Kidney epithelial cell (primary cell): ENCODE results near the gene SHISA6. TPM values are rescaled to one million over a fixed set of nuclear protein-coding genes. Genes with fewer than 3 reads are reported as not detected.

Experiments used
- DNase-seq: peaks from one replicate; pipeline ENCODE4 v3.0.0-alpha.2; 2010; ENCODE audit warnings: low read depth
- H3K27me3 ChIP-seq: 2 replicates; pipeline ENCODE4 v1.6.0; 2011; ENCODE audit warnings: low read length; ENCODE audit not compliant: control insufficient read depth, insufficient read depth
- H3K36me3 ChIP-seq: 2 replicates; pipeline ENCODE4 v1.5.1; 2011; ENCODE audit warnings: low read length; ENCODE audit not compliant: control insufficient read depth, insufficient read depth
- H3K4me3 ChIP-seq: 2 replicates; pipeline ENCODE4 v1.5.1; 2011; ENCODE audit warnings: low read depth, mild to moderate bottlenecking, control low read depth, low read length
- total RNA-seq: library from RNA; depleted of rRNA; stranded (reverse); fragments of >200 nt; gene quantifications from 2 replicates; pipeline ENCODE4 v1.2.3, GENCODE V29; 2015
- TF ChIP-seq, protein P1 (sequence below): IDR thresholded peaks from 2 replicates; pipeline ENCODE4 v1.5.1; 2011; ENCODE audit warnings: mild to moderate bottlenecking, moderate library complexity, low read length, control low read depth, inconsistent platforms; ENCODE audit not compliant: insufficient read depth, poor library complexity, severe bottlenecking

SHISA6 gene
- total RNA-seq, 1 donor from 2014 or later: 0.71 TPM

DNA sequence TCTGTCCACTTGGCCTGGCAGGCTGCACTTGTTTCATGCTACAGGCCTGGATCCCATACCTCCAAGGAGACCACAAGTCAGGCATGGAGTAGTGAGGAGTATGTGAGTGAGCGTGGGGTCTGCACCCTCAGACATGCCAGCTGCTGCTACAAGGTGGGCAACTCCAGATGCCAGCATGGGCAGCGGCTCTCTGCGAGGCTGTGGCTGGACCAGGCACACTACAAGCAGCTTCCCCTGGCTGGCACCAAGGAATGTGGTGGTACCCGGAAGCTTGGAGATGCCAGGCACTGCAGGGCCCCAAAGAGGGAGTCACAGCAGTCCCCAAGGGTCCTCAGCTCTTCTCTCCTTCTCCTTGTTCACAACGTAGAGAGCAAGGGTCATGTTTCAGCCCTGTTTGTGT, 341.2 kb downstream of the SHISA6 start:
- TF ChIP-seq, protein P1, sequence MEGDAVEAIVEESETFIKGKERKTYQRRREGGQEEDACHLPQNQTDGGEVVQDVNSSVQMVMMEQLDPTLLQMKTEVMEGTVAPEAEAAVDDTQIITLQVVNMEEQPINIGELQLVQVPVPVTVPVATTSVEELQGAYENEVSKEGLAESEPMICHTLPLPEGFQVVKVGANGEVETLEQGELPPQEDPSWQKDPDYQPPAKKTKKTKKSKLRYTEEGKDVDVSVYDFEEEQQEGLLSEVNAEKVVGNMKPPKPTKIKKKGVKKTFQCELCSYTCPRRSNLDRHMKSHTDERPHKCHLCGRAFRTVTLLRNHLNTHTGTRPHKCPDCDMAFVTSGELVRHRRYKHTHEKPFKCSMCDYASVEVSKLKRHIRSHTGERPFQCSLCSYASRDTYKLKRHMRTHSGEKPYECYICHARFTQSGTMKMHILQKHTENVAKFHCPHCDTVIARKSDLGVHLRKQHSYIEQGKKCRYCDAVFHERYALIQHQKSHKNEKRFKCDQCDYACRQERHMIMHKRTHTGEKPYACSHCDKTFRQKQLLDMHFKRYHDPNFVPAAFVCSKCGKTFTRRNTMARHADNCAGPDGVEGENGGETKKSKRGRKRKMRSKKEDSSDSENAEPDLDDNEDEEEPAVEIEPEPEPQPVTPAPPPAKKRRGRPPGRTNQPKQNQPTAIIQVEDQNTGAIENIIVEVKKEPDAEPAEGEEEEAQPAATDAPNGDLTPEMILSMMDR: no peak
- Histone ChIP-seq H3K4me3 (no peak overlapping the region), H3K27me3 (no peaks in the 10 kb centered on the region), H3K36me3 (no peaks in the 10 kb centered on the region)
- no peak for DNase-seq

DNA sequence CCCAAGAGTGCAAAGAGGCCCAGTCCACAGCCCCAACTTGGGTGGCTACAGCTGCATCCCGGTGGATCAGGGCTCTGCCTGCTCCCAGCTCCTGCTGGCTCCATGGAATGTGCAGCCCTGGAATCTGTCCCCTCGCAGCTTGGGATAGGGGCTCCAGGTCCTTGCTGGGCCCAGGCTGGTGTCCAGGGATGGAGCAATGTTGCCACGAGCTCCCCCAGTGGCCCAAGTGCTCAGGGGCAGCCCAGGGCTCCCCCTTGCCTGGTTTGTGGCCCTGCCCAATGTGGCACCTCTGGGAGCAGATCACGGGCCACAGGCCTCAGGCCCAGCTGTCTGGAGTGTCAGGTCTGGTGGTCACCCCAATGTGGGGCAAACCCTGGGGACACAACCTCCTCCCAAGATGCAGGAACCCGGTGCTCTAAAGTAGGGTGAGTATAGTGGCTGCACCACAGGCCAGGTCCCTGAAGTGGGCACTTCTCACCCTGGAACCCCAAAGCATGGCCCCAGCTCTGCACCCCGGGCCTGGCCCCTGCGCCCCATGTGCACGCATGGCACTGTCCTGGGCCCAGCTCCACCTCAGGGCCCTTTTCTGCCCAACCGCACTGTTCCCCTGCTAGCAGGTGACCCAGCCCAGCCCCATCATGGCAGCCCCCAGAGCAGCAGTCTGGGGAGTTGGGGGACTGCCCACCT, 342.4 kb downstream of the SHISA6 start:
- Histone ChIP-seq H3K27me3 (no peaks in the 10 kb centered on the region), H3K4me3 (no peak overlapping the region), H3K36me3 (no peaks in the 10 kb centered on the region)
- TF ChIP-seq, protein P1: no peak
- DNase-seq: no peak

DNA sequence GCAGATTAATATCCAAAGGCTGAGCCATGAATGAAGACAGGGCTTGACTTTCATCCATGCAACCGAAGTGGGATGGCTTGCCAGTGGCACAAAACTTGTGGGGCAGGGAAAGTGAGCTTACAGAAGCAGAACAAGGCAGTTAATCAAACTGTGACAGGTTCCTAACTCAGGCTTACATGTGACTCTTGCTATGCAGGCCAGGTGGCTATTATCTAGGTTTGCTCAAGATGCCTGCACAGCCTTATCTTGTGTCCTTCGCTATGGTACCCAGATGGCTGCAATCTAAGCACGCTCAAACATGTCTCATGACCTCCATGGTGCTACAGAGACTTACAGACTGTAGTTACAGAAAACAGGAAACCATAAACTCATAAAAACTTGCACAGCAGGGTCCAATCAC, 348.7 kb downstream of the SHISA6 start:
- TF ChIP-seq, protein P1: no peak
- Histone ChIP-seq H3K36me3 (no peaks in the 10 kb centered on the region), H3K27me3 (no peaks in the 10 kb centered on the region), H3K4me3 (no peak overlapping the region)
- no peak for DNase-seq

DNA sequence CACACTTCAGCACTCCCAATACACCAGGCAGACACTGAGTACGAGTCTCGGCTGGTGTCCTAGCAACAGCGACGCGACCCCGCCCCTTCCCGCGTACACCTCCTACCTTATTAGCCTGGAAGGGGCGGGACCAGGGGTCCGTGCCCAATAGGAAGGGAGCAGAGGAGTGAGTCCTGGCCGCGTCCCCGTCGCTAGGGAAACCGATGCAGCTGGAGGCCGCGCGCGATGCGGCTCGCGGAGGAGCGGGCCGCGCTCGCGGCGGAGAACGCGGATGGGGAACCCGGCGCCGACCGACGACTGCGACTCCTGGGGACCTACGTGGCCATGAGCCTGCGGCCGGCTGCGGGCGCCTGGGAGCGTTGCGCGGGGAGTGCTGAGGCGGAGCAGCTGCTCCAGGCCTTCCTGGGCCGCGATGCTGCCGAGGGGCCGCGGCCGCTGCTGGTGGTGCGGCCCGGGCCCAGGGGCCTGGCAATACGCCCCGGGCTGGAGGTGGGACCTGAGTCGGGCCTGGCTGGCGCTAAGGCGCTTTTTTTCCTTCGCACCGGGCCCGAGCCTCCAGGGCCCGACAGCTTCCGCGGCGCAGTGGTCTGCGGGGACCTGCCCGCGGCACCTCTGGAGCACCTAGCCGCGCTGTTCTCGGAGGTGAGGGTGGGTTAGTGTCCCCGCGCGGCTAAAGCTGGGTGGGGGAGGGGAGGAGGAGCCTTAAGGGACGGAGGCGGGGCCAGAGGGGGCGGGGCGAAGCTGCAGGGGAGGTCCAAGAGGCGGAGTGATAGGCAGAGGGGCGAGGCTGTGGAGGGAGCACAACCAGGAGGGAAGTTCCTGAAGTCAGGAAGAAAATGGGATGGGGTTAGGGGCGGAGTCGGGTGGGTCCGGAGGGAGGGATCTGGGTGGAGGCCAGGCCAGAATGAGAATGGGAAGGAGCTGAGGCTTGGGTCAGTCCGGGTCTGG, 357.5 kb downstream of the SHISA6 start, which contains the start of gene DNAH9:
DNAH9 (plus strand) TSS at position 197 of the 948 bp plus-strand sequence; CDS start at position 226, 29 bp downstream.
- Histone ChIP-seq H3K4me3 (peak within 1 kb of the TSS; percentile 59), H3K36me3 (no peaks in the 10 kb centered on the region), H3K27me3 (no peaks in the 10 kb centered on the region)
- TF ChIP-seq, protein P1: no peak
- DNase-seq: peak; percentile 77

DNA sequence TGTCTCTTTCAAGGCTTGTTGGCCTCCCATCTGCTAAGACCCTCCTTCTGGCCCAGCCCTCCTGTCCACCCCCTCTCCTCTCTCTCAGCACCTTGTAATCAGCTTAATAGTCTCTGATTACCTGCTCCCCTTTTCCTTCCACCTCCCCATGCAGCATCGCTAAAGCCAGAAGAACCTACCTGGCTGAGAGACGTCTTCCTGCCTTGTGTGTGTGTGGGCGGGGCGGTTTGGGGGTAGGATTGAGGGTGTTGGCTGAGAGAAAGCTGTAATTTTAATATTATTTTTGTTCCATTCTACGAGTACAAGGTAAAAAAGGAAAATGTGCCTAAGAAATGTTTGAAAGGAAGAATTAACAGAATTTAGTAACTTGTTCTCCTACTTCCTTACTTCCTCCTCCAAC, 360.6 kb downstream of the SHISA6 start:
- TF ChIP-seq, protein P1: no peak
- DNase-seq: no peak
- no peak overlapping the region for H3K4me3 ChIP-seq
- no peaks in the 10 kb centered on the region for H3K27me3 ChIP-seq
- H3K36me3 ChIP-seq: no peaks in the 10 kb centered on the region
